HG02763 (cell line): Measurements from ENCODE around the gene GNG7.

Experiments
- ATAC-seq: cut with Tn5 transposase; IDR thresholded peaks from one replicate; pipeline ENCODE4 v1.9.1; 2021; ENCODE audit warnings: mild to moderate bottlenecking, moderate library complexity; ENCODE audit not compliant: unreplicated experiment

The GNG7 gene

DNA sequence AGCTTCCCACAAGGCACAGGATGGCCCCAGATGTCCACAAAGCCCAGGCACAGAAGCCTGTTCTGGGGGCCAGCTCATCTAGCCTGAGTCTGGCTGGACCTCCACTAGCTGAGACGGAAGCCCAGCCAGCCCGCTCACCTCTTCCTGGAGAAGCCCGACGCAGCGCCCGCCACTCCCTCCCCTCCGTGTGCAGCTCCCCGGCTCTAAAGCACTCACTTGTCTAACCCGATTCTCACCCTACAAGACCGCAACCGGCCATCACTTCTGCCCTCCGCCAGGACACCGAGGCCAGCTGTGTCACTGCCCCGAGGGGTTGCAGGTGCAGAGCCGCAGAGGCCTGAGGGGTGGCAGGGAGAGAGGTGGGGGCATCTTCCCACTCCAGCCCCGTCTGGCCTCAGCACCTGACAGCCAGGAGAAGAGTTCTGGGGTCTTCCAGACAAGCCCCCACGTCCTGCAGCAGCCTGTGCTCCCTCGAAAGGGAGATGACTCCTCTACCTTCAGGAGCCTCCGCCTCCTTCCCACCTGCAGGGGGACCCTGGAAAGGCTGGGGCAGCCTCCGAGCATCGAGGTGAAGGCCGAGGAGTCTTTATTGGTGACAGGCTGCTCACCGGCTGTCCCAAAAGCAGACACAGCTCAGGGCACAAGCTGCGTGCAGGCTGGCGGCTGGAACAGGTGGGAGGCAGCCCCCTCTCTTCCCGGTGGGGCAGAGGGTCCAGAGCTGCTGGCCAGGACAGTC is 24.6 kb upstream of the GNG7 start:
- no peak for ATAC-seq

DNA sequence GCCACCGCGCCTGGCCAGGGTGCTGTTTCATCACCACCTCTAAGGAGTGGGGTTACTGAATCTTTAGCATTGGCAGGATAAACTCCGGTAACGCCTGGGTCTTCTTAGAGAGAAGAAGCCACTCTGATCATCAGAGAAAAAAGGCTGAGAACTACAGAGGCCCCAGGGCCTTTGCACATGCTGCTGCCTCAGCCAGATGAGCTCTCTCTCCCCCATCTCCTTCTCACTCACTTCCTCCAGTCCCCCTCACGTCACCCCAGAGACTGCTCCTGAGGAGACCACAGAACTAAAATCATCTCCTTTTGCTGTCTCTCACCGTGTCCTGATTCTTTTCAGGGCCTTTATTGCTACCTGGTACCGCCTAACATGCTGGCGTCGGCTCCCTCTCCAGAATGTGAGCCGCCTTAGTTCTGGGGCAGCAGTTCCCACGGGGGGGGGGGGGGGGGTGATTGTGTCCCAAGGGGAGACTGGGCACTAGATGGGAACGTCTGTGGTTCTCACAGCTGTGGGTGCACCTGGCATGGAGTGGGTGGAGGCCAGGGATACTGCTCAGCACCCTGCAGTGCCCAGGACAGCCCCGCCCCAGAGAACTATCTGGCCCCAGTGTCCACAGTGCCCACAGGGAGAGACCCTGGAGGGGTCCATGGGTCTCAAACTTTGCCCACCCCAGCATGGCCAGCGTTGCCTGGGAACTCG is 23.8 kb upstream of the GNG7 start:
- ATAC-seq: no peak

DNA sequence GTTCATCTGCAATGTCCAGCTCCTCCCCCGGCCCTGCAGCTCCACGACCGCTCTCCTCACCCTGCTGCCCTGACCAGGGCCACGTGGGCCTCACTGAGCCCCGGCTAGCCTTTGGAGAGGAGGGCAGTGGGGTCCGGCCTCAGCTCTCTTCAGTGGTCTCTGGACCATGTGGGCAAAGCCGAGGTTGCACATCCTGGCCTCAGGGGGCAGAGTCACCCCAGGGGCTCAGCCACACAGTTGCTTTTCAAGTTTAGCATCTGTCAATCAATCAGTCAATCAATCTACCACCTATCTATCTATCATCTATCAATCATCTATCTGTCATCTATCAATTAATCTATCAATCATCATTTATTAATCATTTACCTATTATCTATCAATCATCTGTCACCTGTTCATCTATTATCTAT is 21.7 kb upstream of the GNG7 start:
- no peak for ATAC-seq

DNA sequence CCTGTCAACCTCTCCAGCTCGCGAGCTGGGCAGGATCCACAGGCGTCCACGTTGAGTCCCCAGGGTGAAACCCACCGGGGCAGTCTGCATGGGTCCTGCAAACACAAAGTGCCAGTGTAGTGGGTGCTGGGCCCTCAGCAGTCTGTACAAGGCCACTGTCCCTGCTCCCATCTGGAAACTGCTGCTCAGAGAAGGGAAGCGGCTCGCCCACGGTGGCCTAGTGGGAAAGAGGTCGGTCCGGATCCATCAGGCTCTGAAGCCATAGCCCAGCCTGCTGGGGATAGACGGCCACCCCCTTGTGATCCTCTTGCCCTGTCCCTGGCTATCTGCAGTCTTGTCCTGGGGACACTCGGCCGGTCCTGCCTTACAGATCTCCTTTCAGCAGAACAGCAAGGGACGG is 21.3 kb upstream of the GNG7 start:
- no peak for ATAC-seq

DNA sequence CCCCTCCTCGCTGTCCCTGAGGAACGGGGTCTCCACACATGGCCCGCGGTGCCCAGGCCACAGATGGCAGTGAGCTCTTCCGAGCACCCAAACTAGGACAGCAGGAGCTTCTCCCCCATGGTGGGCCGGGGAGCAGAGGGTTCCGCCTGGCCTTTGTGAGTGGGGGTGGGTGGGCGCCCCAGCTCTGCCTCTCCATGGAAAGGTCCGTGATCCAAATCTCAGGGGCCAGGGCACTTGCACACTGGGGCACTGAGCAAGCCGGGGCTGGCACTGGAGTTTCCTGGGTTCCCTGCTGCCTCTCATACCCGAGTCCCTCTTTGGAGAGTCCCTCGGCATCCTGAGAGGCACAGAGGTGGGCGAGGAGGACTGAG is 20.8 kb upstream of the GNG7 start:
- ATAC-seq: no peak

DNA sequence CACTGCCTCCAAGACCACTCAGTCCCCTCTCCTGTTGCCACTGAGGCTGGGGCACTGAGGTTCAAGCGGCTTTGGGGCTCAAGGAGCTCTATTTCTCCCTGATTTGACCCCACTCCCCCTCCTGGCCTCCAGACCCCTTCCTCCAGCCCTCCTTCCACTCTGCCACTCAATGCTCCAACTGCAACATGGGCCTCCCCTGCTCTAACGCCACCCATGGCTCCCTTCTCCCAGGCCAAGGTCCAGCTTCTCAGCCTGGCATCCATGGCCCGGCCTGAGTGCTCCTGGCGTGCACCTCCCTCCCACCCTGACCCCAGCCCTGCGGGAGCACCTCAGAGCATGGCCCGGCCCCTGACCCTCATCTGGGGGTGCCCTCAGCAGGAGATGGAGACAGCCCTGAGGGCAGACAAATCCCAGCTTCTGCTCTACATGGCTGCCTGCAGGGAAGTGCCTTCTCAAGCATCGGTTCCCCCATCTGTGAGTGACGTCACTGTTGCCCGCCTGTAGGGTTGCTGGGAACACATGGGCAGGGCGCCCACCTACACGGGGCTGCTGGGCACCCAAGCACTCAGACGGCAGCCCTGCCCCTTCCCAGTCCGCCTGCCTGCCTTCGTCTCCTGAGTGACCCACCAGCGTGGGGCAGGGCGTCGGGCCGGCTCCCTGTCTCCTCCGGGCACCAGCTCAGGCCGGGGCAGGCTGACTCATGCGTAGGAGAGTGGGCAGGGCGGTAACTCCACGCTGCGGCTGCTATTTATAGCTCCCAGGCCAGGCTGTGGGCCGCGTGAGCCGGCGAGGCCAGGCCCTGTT is 20.2 kb upstream of the GNG7 start:
- no peak for ATAC-seq

DNA sequence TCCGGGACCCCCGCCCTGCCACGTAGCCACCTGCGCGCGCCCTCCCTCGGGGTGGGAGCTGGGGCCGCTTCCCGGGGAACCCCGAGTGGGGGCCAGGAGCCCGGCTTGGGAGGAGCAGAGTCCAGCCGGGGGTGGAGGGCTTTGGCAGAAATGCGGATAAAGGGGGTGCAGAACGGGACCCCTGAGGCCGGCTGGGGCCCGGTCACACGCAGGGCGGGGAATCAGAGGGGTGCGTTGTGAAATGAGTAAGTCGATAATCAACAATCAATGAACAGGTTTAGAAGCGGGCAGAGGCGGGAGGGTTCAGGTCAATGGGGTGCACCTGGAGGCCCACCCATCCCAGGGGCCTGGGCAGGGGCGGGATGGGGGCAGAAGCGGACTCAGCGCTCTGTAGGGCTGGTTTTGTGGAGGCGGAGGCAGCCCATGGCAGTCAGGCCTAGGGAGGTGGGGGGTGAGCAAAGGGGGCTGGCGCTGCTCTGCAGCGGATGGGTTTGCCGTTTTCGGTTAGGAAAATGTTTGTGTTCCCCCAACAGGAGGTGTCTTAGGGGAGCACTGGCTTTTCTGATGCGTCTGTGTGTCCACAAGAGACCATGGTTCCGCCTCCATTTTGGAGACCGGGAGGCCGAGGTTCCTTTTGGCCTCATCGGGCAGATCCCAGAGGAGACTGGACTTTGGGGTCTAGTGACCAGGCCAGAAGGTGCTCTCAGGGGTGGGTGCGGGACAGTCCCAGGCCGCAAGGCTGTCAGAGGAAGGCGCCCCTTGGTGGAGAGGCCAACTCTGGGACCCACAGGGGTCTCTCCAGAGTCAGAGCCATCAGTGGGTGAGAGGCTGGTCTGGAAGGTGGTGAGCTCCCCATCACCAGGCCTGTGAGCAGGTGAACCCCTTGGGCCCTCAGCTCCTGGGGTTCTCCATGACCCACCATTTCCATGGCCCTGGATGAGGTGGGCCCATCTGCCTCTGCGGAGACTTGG is 19.4 kb upstream of the GNG7 start:
- no peak for ATAC-seq

DNA sequence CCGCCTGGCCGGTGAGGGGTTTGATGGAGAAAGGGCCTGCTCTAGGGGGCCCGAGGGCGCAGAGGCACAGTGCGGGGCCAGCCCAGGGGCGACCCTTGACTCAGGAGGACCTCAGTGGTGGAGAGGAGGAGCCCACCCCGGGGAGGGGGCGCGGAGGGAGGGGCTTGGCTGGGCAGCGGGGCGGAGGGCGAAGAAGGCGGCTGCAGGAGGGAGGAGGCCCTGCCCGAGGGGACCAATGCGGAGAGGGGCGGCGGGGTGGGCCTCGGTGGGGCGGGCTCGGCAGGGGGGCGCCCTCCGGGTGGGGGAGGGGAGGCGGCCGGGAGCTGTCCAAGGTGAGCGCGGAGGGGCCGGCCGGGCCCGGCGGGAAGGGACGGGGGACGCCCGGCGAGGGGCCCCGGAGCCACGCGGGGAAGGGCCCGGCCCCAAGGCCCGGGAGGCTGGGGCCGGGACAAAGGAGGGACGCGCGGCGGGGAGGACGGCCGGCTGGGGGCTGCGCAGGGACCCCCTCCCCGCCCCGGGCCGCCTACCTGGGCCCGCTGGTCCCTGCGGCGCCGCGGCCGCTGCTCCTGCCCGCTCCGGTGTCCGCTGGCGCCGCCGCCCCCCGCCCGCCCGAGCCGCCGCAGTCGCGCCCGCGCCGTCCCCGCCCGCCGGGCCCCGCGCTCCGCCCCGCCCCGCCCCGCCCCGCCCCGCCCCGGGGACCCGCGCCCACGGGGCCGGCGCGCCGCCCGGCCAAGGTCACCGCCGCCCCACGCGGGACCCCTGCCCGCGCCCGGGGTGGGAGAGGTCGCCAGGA is 18.5 kb upstream of the GNG7 start, which contains the start of gene DIRAS1:
TSS of gene DIRAS1 (minus strand) at position 596 of the 793 bp plus-strand sequence. CDS start 3,566 bp downstream, outside the sequence.
- ATAC-seq: no peak

DNA sequence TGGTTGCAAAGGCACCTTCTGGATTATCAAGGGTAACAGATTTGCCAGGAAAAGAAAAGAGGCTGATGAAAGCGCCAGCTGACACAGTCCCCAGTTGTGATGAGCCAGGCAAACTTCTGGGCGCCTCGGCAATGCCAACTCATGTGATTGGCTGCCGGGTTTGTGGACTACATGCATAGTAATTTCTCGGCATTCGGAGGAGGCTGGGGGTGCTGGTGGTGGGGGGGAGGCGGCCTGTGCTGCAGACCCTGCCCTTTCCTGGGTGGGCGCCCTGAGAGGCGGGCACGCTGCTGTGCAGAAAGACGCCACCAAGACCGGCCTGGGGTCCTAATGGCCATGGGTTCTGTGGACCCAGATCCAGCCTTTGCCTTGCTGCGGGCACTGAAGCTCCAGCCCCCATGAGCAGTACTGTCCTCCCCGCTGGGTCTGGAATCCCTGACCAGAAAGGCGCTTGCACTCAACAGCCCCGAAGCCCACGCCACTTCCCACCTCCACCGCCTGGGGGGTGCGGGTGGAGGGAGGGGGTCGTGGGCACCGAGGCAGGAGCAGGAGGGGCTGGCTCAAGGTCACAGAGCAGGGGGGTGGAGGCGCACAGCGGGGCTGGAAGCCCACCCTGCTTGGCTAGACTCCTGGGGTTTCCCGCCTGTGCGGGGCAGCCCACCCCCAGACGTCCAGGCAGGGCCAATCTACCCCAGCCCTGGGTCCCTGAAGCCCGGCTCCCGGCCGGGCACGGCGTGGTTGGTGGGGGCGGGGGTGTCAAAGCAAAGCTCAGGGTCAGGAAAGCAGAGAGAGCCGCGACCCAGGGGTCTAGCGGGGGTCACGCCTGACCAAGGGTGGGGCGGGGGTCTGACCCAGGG is 17.7 kb upstream of the GNG7 start:
- no peak for ATAC-seq

DNA sequence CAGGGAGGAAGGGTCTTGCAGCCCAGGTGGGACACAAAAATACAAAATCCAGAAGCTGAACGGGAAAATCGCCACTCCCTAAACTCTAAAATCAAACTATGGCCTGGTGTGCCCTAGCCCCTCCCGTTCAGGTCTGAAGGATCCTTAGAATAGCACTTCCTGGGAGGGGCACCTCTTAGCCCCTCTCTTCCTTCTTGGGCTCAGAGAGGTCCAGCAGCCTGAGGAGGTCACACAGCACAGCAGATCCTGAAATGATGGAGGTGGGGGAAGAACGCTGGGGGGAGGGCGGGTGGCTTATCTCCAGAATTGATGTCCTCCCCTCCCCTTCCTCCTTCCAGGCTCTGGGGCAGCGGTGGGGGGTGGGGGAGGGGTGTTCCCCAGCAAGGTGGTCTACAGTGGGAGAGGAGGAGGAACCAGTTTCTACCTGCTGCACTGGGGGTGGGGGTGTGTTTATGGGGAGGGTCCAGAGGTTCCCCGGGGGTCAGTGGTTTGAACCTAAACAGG is 16.8 kb upstream of the GNG7 start:
- ATAC-seq: no peak

DNA sequence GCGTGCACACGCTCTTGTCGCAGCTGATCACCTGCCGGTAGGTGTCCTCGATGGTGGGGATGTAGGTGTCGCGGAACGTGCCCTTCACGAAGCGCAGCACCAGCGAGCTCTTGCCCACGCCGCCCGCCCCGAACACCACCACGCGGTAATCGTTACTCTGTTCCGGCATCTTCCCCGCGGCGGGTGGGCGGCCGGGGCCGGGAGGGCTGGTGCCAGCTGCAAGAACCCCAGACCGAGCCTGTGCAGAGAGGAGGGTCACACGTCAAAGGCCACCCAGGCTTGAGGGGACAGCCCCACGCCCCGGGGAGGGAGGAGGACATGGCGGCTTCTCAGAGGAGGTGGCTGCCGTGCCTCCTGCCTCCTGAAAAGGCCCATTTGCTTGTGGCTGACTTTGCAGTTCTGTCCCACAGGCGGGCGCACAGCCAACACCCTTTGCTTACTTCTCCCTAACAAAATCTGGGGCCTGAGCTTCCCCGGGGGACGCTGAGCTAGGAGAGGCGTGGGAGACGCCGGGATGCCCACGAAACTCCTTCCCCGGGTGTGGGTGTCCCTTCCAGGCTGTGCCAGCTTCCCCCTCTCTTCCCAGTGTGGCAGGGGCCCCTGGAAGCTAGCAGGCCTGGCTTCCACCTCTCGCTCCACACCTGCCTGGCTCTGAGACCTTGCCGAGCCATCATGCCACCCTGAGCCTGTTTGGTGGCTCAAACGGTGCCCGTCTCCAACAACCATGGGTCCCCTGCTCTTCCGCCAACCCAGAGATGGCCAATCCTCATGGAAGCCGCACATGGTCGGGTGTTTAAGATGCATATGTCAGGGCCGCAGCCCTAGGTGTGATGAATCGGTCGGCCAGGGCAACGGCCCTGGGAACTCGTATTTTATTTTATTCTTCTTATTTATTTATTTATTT is 15.4 kb upstream of the GNG7 start:
- ATAC-seq: no peak

DNA sequence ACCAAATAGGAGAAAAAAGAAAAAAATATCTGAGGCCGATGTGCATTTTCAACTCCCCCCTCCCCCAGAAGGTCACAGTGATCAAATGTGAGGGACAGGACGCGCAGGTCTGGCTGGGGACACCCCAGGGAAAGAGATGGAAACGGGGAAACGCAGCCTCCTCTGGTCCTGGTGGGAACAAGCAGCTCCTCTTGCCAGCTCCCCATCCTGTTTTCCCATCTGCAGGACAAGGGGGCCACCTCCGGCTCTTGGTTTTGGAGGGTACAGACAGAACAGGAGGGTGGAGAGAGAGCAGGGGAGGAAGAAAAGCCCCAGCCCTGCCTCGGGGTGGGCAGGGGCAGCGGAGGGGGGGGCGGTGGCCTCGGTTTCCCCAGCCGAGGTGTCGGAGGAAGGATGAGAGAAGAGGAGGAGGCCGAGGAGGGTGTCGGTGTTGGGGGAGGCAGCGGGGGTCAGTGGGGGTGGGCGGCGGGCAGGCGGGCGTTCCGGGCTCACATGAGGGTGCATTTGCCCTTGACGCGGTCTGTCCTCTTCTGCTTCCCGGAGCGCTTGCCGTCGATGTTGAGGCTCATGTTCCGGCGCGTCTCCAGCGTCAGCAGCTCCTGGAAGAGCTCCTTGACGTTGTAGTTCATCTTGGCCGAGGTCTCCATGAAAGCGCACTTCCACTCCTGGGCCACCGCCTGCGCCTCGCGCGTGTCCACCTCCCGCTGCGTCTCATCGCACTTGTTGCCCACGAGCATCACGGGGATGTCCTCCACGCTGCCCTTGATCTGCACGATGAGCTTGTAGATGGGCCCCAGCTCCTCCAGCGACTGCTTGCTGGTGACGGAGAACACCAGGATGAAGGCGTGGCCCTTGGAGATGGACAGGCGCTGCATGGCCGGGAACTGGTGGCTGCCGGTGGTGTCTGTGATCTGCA is 14.5 kb upstream of the GNG7 start:
- no peak for ATAC-seq

DNA sequence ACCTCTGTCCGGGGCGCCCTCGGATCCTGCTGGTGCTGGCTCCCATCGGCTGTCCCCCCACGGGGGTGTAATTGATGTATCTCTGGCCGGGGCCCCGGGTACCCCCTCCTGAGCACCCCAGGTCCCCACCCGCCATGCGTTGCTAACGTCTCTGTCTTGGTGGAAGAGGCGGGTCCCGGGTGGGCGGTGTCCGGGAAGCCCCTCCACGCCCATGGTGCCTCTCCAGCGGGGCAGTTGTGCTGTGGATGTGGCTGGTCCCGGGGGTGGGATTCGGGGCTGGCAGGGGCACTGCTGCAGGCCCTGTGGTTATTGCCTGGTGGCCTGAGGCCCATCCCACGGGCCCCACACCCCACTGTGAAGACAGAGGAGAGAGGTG is 13.8 kb upstream of the GNG7 start:
- ATAC-seq: no peak

DNA sequence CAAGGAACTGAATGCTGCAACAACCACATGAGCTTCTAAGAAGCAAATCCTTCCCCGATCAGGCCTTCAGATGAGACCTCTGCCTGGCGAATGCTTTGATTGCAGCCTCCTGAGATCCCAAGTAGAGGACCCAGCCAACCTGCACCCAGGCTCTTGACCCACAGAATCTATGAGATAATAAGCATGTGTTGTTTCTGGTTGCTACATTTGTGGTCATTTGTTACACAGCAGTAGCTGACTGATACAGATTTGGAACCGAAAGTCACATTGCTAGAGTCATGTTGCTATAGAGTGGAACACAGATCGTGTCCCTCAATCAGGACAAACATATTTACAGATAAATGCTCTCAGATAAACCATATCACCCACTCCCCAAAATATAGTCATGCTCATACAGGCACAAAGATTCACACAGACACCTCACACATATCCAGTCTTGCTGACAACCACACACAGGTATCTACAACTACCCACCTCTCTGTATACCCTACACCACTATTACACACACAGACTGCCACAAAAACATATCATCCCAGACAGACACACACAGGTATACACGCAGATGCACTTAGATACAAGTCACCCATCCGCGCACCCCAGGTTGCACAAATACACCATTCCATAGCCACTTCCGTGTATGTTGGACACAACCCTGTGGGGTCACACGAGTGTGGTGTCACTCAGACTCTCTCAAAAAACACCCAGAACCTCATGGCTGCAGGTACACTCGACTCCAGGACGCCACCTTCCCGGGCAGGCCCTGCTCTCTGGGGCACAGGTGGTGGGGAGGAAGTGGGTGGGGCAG is 13.2 kb upstream of the GNG7 start:
- ATAC-seq: no peak

DNA sequence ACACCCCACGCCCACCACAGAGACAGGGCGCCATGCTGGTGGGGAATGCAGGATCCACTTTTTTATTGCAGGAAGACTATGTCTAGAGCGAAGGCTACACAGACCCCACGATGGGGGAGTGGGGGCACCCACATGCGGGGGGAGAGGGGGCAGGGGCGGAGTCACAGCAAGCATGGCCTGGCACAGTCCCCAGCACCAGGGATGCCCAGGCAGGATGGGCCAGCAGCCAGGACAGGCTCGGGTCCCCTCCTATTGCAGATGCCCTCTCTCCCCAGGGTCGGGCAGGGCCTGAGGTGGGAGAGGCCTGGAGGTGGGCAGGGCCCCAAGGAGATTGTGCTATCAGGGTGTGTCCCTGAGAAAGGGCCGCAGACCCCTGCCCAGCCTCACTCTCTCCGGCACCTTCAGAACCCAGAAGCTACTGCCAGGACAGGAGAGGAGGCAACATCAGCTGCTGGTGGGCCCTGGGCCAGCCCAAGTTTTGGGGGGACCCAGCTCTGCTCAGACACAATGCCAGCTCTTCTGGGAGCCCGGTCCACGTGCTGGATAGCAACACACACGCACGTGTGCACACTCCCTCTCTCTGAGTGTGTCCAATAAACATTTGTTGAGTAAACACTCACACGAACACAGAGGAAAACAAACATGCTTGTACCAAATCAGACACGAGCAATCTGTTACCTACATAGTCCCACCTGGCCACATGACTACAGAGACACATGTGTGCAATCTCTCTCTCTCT is 12.2 kb upstream of the GNG7 start:
- ATAC-seq: no peak
